ENCODE results near the gene SLC44A5. TPM values are rescaled to one million over a fixed set of nuclear protein-coding genes. Genes with fewer than 3 reads are reported as not detected.

Gene SLC44A5
- total and polyA plus RNA-seq, 10 of the 15 experiments (the other 5 are each of a cell fraction or from before 2014, with no cell fraction given): 0.04 to 1.3 TPM; not detected in 8

- H3K27me3 ChIP-seq (replicated peaks in 1 of 2; ENCODE audit: control insufficient read depth in 2 of 2, insufficient read depth in 2 of 2, low read length in 1 of 2): no peaks in the 10 kb centered on the region
- no peak overlapping the region for H3K27ac ChIP-seq (ENCODE audit: control insufficient read depth, insufficient read depth)
- WGBS (ENCODE audit: insufficient coverage, insufficient replicate concordance, low lambda C conversion rate, missing lambda C conversion rate): 19% methylated on average over 3 of the region's 3 CpGs
- no peaks in the 10 kb centered on the region for H3K4me1 ChIP-seq (ENCODE audit: control insufficient read depth, insufficient read depth, low read length)
- no peaks in the 10 kb centered on the region for H4K20me1 ChIP-seq (ENCODE audit: control insufficient read depth, insufficient read depth)
- CTCF ChIA-PET: interaction anchor here (1.1 kb wide), 1 partner anchor 8 kb away, joined by 3 read pairs; no protein-coding TSS in a partner anchor
- in situ Hi-C loops (cut with MboI) (no loop called here), intact Hi-C loops (cut with micrococcal nuclease; ENCODE audit: unreplicated experiment) (no loop called here)
- no peak overlapping the region for H3K4me2 ChIP-seq (ENCODE audit: control insufficient read depth, insufficient read depth)
- RAD21 ChIA-PET (ENCODE audit: unreplicated experiment): no interaction called here
- H3K9me3 ChIP-seq (replicated peaks; ENCODE audit: control insufficient read depth, insufficient read depth, low read length): no peaks in the 10 kb centered on the region
- no TSS peak for BruUV-seq (replicated peaks)
- FAIRE-seq: no peak
- no peaks in the 10 kb centered on the region for H3K36me3 ChIP-seq (ENCODE audit: control insufficient read depth in 2 of 2, insufficient read depth in 2 of 2, low read length in 1 of 2)
- SMC1A ChIA-PET (ENCODE audit: uncharacterized antibody, unreplicated experiment): interaction anchor here (1.0 kb wide), 1 partner anchor 10 kb away, joined by 3 read pairs; no protein-coding TSS in a partner anchor
- H3K9ac ChIP-seq (ENCODE audit: control insufficient read depth, insufficient read depth, low read length): no peak overlapping the region
- H2AFZ ChIP-seq (ENCODE audit: control insufficient read depth, low read depth, low read length): no peak overlapping the region
- DNase-seq (ENCODE audit: low read depth, low spot score): no peak
- no peak overlapping the region for H3K4me3 ChIP-seq
- POLR2A ChIA-PET: interaction anchor here (0.9 kb wide), 1 partner anchor 15 kb away, joined by 3 read pairs; no protein-coding TSS in a partner anchor
- no peak for ATAC-seq
- no peaks in the 10 kb centered on the region for H3K79me2 ChIP-seq (ENCODE audit: control insufficient read depth, insufficient read depth, low read length)
- no peak for TF ChIP-seq IKZF1 (conservative IDR thresholded peaks at IDR 0.05)
- no peak for TF ChIP-seq MLLT1 (IDR thresholded peaks at IDR 0.05)
- no peak for TF ChIP-seq TCF12 (IDR thresholded peaks at IDR 0.05; ENCODE audit: low read depth, low read length)
- no peak for TF ChIP-seq ESRRA (IDR thresholded peaks at IDR 0.05; ENCODE audit: low read length)
- TF ChIP-seq RB1 (IDR thresholded peaks at IDR 0.05; ENCODE audit: borderline replicate concordance): no peak
- no peak for TF ChIP-seq CTCF (IDR thresholded peaks at IDR 0.05 in 2 of 3, conservative IDR thresholded peaks at IDR 0.05 in 1 of 3; ENCODE audit: control insufficient read depth in 2 of 3, extremely low read depth in 1 of 3, insufficient read depth in 1 of 3, low read depth in 3 of 3, low read length in 3 of 3)
- TF ChIP-seq ZBTB40 (IDR thresholded peaks at IDR 0.05; ENCODE audit: borderline replicate concordance): no peak
- no peak for TF ChIP-seq CHD1 (IDR thresholded peaks at IDR 0.05; ENCODE audit: low read depth, low read length)
- TF ChIP-seq PRDM15 (CRISPR knock-in tag; IDR thresholded peaks at IDR 0.05): no peak
- TF ChIP-seq ZBED1 (IDR thresholded peaks at IDR 0.05; ENCODE audit: borderline replicate concordance): no peak
- TF ChIP-seq TARDBP (IDR thresholded peaks at IDR 0.05; ENCODE audit: borderline replicate concordance): no peak
- no peak for TF ChIP-seq POLR2A (IDR thresholded peaks at IDR 0.05; ENCODE audit: low read depth, low read length)
Measured at GRCh38 chr1:75548721-75549480, 62.0 kb downstream of the SLC44A5 start.

All from GM12878 (cell line).